T-cell (primary cell): ENCODE results near the gene STAT4. TPM values are rescaled to one million over a fixed set of nuclear protein-coding genes. Genes with fewer than 3 reads are reported as not detected.

Experiments
- ATAC-seq, 4 experiments: fragments of 200-7000 bp in 3 of 4; fragments of 150-1000 bp in 1 of 4; cut with Tn5 transposase; replicated peaks in 1 of 4; 1 replicate in 3 of 4; 2 replicates in 1 of 4; pipeline ENCODE4 v1.10.0; 2021; ENCODE audit warnings: moderate library complexity in 3 of 4, mild to moderate bottlenecking in 2 of 4, moderate number of reproducible peaks in 1 of 4
- CTCF ChIA-PET, 2 donors: fragments of 300-600 bp; sonication (Branson Sonifier 250); formaldehyde crosslinking; loops; one replicate each; lab custom pipeline; 2022; ENCODE audit warnings: antibody characterized with exemption in 2 of 2; lab: Charles Lee
- POLR2A ChIA-PET, 2 donors: fragments of 300-600 bp; sonication (Branson Sonifier 250); formaldehyde crosslinking; loops; one replicate each; lab custom pipeline; 2022; ENCODE audit warnings: antibody characterized with exemption in 2 of 2; lab: Charles Lee
- DNase-seq, 35 experiments: peaks; one replicate each; pipeline versions ENCODE4 v3.0.0 to v3.0.0-alpha.2; 2013 to 2023
- H3K27ac ChIP-seq: one replicate; pipeline ENCODE4 v1.5.1; 2013; ENCODE audit warnings: low read length
- H3K27me3 ChIP-seq, 2 experiments: replicated peaks in 1 of 2; 1 replicate in 1 of 2; 2 replicates in 1 of 2; pipeline versions ENCODE4 v1.6.1 to v1.7.0; 2013; ENCODE audit warnings: low read length in 1 of 2, mixed read lengths in 1 of 2; ENCODE audit not compliant: control insufficient read depth in 2 of 2, insufficient read depth in 2 of 2; ENCODE audit errors: extremely low read depth in 1 of 2
- H3K36me3 ChIP-seq, 2 donors: 1 replicate in 1 of 2; 2 replicates in 1 of 2; pipeline versions ENCODE4 v1.6.1 to v1.7.0; 2013; ENCODE audit warnings: low read length in 1 of 2; ENCODE audit not compliant: control insufficient read depth in 2 of 2, insufficient read depth in 1 of 2; ENCODE audit errors: extremely low read depth in 1 of 2
- H3K4me1 ChIP-seq, 2 experiments: 1 replicate in 1 of 2; 2 replicates in 1 of 2; pipeline versions ENCODE4 v1.6.1 to v1.7.0; 2013; ENCODE audit warnings: low read length in 2 of 2, mixed read lengths in 1 of 2; ENCODE audit not compliant: insufficient read depth in 2 of 2, control insufficient read depth in 1 of 2; ENCODE audit errors: extremely low read depth in 1 of 2
- H3K4me3 ChIP-seq, 2 donors: 1 replicate in 1 of 2; 2 replicates in 1 of 2; pipeline versions ENCODE4 v1.5.1 to v1.7.0; 2013; ENCODE audit warnings: mild to moderate bottlenecking in 2 of 2, low read length in 1 of 2, moderate library complexity in 1 of 2; ENCODE audit not compliant: control insufficient read depth in 1 of 2; ENCODE audit errors: extremely low read depth in 1 of 2
- H3K9me3 ChIP-seq: 2 replicates; pipeline ENCODE4 v1.7.0; 2013
- H3K27ac Mint-ChIP-seq, 2 donors: one replicate each; pipeline ENCODE4 v1.8.0; 2020 to 2021; ENCODE audit warnings: mild to moderate bottlenecking in 2 of 2, mixed read lengths in 2 of 2
- H3K27me3 Mint-ChIP-seq, 2 donors: one replicate each; pipeline ENCODE4 v1.8.0; 2021 to 2022; ENCODE audit warnings: mixed read lengths in 2 of 2
- H3K36me3 Mint-ChIP-seq: one replicate; pipeline ENCODE4 v1.8.0; 2021; ENCODE audit warnings: mixed read lengths
- H3K4me1 Mint-ChIP-seq, 3 donors: one replicate each; pipeline ENCODE4 v1.8.0; 2020 to 2022; ENCODE audit warnings: mixed read lengths in 3 of 3, mild to moderate bottlenecking in 1 of 3
- H3K4me3 Mint-ChIP-seq, 3 donors: one replicate each; pipeline ENCODE4 v1.8.0; 2020 to 2022; ENCODE audit warnings: mild to moderate bottlenecking in 3 of 3, mixed read lengths in 3 of 3, moderate library complexity in 3 of 3
- H3K9me3 Mint-ChIP-seq, 3 donors: one replicate each; pipeline ENCODE4 v1.8.0; 2020 to 2022; ENCODE audit warnings: mixed read lengths in 3 of 3
- WGBS: methylation state at CpG from one replicate; pipeline ENCODE4 v1.1.5; 2013; ENCODE audit warnings: missing lambda C conversion rate; ENCODE audit not compliant: insufficient coverage; 5-methylcytosine and 5-hydroxymethylcytosine counted together
- total RNA-seq, 35 experiments: library from RNA in 6 of 35; stranded (reverse) in 6 of 35; fragments of 120-200 nt in 1 of 35; gene quantifications; one replicate each; pipeline versions ENCODE4 v1.2.1 to v1.2.4 and lab custom pipeline; 2013 to 2026

The STAT4 gene
- total RNA-seq, 5 donors from 2014 or later (not counting 1 experiment from before 2014, with no cell fraction given): 79.5 to 141 (median 91.7) TPM

GRCh38 chr2:191018643-191019119, 132.1 kb downstream of the STAT4 start:
- no CpG with 5 or more reads among the region's 3 CpGs for WGBS
- Mint-ChIP-seq H3K27ac (peak overlapping the region in 1 of 2 donors; percentile 87), H3K4me1 (peaks cover 29 to 34% (median 33%) of the 10 kb centered on the region in 3 donors), H3K27me3 (no peaks in the 10 kb centered on the region), H3K36me3 (no peaks in the 10 kb centered on the region), H3K4me3 (peak overlapping the region in 2 of 3 donors; percentile 61 to 71), H3K9me3 (peaks cover 0 to 2% (median 0%) of the 10 kb centered on the region in 3 donors)
- no peaks in the 10 kb centered on the region for H3K9me3 ChIP-seq
- H3K27ac ChIP-seq: peak overlapping the region; percentile 52
- no peaks in the 10 kb centered on the region for H3K36me3 ChIP-seq
- CTCF ChIA-PET: interaction anchor here in 1 of 2 donors (1.1 kb wide), 1 partner anchor 11 kb away, joined by 4 read pairs; no protein-coding TSS in a partner anchor
- H3K4me3 ChIP-seq: no peak overlapping the region
- no peaks in the 10 kb centered on the region for H3K27me3 ChIP-seq
- peak in 1 of 35 experiments; percentile 26 for DNase-seq
- ATAC-seq: no peak
- POLR2A ChIA-PET: interaction anchor here in 1 of 2 donors (0.6 kb wide), 1 partner anchor 113 kb away, joined by 3 read pairs; no protein-coding TSS in a partner anchor
- H3K4me1 ChIP-seq: peaks cover 50 to 52% of the 10 kb centered on the region in 2 experiments

GRCh38 chr2:191018048-191018447, 132.7 kb downstream of the STAT4 start:
- Mint-ChIP-seq H3K9me3 (peaks cover 0 to 2% (median 0%) of the 10 kb centered on the region in 3 donors), H3K4me1 (peaks cover 29 to 34% (median 33%) of the 10 kb centered on the region in 3 donors), H3K27ac (peak overlapping the region in 1 of 2 donors; percentile 87), H3K4me3 (peak overlapping the region in 1 of 3 donors; percentile 71), H3K36me3 (no peaks in the 10 kb centered on the region), H3K27me3 (no peaks in the 10 kb centered on the region)
- WGBS: no CpG with 5 or more reads among the region's 1 CpG
- Histone ChIP-seq H3K9me3 (no peaks in the 10 kb centered on the region), H3K27ac (peak overlapping the region; percentile 52), H3K4me1 (peaks cover 44 to 46% of the 10 kb centered on the region in 2 experiments), H3K36me3 (no peaks in the 10 kb centered on the region), H3K4me3 (no peak overlapping the region), H3K27me3 (no peaks in the 10 kb centered on the region)
- no peak for ATAC-seq
- CTCF ChIA-PET: no interaction called here
- no peak for DNase-seq
- POLR2A ChIA-PET: no interaction called here

DNA sequence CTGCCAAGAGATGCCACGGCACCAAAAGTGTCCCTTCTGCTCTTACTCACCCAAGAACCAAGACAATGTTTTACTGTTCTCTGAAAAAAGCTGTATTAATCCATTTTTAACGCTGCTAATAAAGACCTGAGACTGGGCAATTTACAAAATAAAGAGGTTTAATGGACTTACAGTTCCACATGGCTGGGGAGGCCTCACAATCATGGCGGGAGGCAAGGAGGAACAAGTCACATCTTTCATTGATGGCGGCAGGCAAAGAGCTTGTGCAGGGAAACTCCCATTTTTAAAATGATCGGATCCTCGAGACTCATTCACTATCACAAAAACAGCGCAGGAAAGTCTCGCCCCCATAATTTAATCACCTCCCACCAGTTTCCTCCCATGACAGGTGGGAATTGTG, 135.0 kb downstream of the STAT4 start:
- Mint-ChIP-seq H3K36me3 (peaks cover 5% of the 10 kb centered on the region), H3K27ac (no peak overlapping the region), H3K9me3 (peaks cover 0 to 2% (median 0%) of the 10 kb centered on the region in 3 donors), H3K27me3 (no peaks in the 10 kb centered on the region), H3K4me3 (no peak overlapping the region), H3K4me1 (peaks cover 42 to 44% (median 42%) of the 10 kb centered on the region in 3 donors)
- no peak overlapping the region for H3K4me3 ChIP-seq
- peaks cover 32 to 45% of the 10 kb centered on the region in 2 experiments for H3K4me1 ChIP-seq
- peak overlapping the region; percentile 97 for H3K27ac ChIP-seq
- ChIA-PET CTCF (no interaction called here), POLR2A (no interaction called here)
- H3K9me3 ChIP-seq: no peaks in the 10 kb centered on the region
- H3K36me3 ChIP-seq: peaks cover 0 to 2% of the 10 kb centered on the region in 2 donors
- WGBS: 100% methylated on average over 3 of the region's 8 CpGs
- no peaks in the 10 kb centered on the region for H3K27me3 ChIP-seq
- DNase-seq (no peak), ATAC-seq (no peak)

GRCh38 chr2:191015239-191015638, 135.6 kb downstream of the STAT4 start:
- POLR2A ChIA-PET: interaction anchor here (0.6 to 1.4 kb wide), 3 partner anchors 8 to 134 kb away, joined by 3 to 7 read pairs (median 5); no protein-coding TSS in a partner anchor
- peaks cover 8% of the 10 kb centered on the region for H3K36me3 Mint-ChIP-seq
- H3K9me3 Mint-ChIP-seq: peaks cover 0 to 2% (median 0%) of the 10 kb centered on the region in 3 donors
- no peak overlapping the region for H3K4me3 Mint-ChIP-seq
- peak in 1 of 35 experiments; percentile 71 for DNase-seq
- Histone ChIP-seq H3K4me1 (peaks cover 33 to 43% of the 10 kb centered on the region in 2 experiments), H3K4me3 (no peak overlapping the region), H3K36me3 (peaks cover 0 to 3% of the 10 kb centered on the region in 2 donors), H3K27me3 (no peaks in the 10 kb centered on the region), H3K9me3 (no peaks in the 10 kb centered on the region), H3K27ac (peak overlapping the region; percentile 97)
- H3K27ac Mint-ChIP-seq: no peak overlapping the region
- ATAC-seq: no peak
- WGBS: 29% methylated on average over 1 of the region's 2 CpGs
- CTCF ChIA-PET: interaction anchor here in 1 of 2 donors (0.7 kb wide), 1 partner anchor 15 kb away, joined by 4 read pairs; no protein-coding TSS in a partner anchor
- H3K4me1 Mint-ChIP-seq: peaks cover 43 to 49% (median 45%) of the 10 kb centered on the region in 3 donors
- no peaks in the 10 kb centered on the region for H3K27me3 Mint-ChIP-seq

- peaks cover 14% of the 10 kb centered on the region for H3K36me3 Mint-ChIP-seq
- Histone ChIP-seq H3K36me3 (peaks cover 0 to 9% of the 10 kb centered on the region in 2 donors), H3K4me3 (peak overlapping the region; percentile 78 to 99), H3K27ac (peak overlapping the region; percentile 97), H3K27me3 (no peaks in the 10 kb centered on the region), H3K9me3 (no peaks in the 10 kb centered on the region), H3K4me1 (peaks cover 37 to 45% of the 10 kb centered on the region in 2 experiments)
- peaks cover 44 to 55% (median 47%) of the 10 kb centered on the region in 3 donors for H3K4me1 Mint-ChIP-seq
- no peak overlapping the region for H3K4me3 Mint-ChIP-seq
- ATAC-seq (peak; percentile 1 to 11 (median 3)), DNase-seq (no peak)
- no peaks in the 10 kb centered on the region for H3K27me3 Mint-ChIP-seq
- POLR2A ChIA-PET: interaction anchor here (0.5 to 1.6 kb wide), 7 partner anchors 9 to 136 kb away, joined by 3 to 7 read pairs (median 4); partner anchors contain the start of gene STAT4 (in 1 of the 2)
- 0% methylated on average over 1 of the region's 4 CpGs for WGBS
- CTCF ChIA-PET: interaction anchor here (0.7 to 1.2 kb wide), 5 partner anchors 8 to 141 kb away, joined by 3 to 4 read pairs (median 4); no protein-coding TSS in a partner anchor
- no peak overlapping the region for H3K27ac Mint-ChIP-seq
- peaks cover 0 to 2% (median 0%) of the 10 kb centered on the region in 3 donors for H3K9me3 Mint-ChIP-seq
Observed at GRCh38 chr2:191014653-191015020, 136.2 kb downstream of the STAT4 start.

GRCh38 chr2:191013932-191014652, 136.7 kb downstream of the STAT4 start, which contains the start of gene STAT1:
STAT1 (minus strand) TSS chr2:191014171; CDS start chr2:191010003, 4,168 bp downstream.
- POLR2A ChIA-PET: interaction anchor here (0.5 to 1.6 kb wide), 8 partner anchors 9 to 137 kb away, joined by 3 to 7 read pairs (median 4); partner anchors contain the start of gene STAT4 (in 1 of the 2)
- DNase-seq (peak; percentile 82 to 98 (median 94)), ATAC-seq (peak; percentile 87 to 91 (median 88))
- no peaks in the 10 kb centered on the region for H3K27me3 Mint-ChIP-seq
- H3K4me3 ChIP-seq: peak within 1 kb of the TSS; percentile 78 to 99
- CTCF ChIA-PET: interaction anchor here (0.7 to 1.6 kb wide), 5 partner anchors 9 to 142 kb away, joined by 3 to 7 read pairs (median 4); no protein-coding TSS in a partner anchor
- 0% methylated on average over 68 of the region's 68 CpGs for WGBS
- peaks cover 42 to 56% (median 47%) of the 10 kb centered on the region in 3 donors for H3K4me1 Mint-ChIP-seq
- peaks cover 36 to 45% of the 10 kb centered on the region in 2 experiments for H3K4me1 ChIP-seq
- no peak within 1 kb of the TSS for H3K4me3 Mint-ChIP-seq
- no peaks in the 10 kb centered on the region for H3K27me3 ChIP-seq
- no peak within 1 kb of the TSS for H3K27ac Mint-ChIP-seq
- H3K36me3 Mint-ChIP-seq: peaks cover 16% of the 10 kb centered on the region
- H3K36me3 ChIP-seq: peaks cover 0 to 13% of the 10 kb centered on the region in 2 donors
- H3K27ac ChIP-seq: peak within 1 kb of the TSS; percentile 97
- H3K9me3 Mint-ChIP-seq: peaks cover 0 to 2% (median 0%) of the 10 kb centered on the region in 3 donors
- no peaks in the 10 kb centered on the region for H3K9me3 ChIP-seq
